Measurements from ENCODE around the gene GTF3C5. TPM values are rescaled to one million over a fixed set of nuclear protein-coding genes. Genes with fewer than 3 reads are reported as not detected.
A peak's percentile ranks its signal among the peaks of the same experiment; 100 is the strongest.
"Not testable (repeated sequence)": the region's sequence is repeated elsewhere in the genome, so short reads cannot be mapped to it uniquely, and the experiment has no call there.

Gene GTF3C5
- total RNA-seq, 1 donor from 2014 or later: 89.0 TPM

GRCh38 chr9:133027134-133027533, 3.7 kb upstream of the GTF3C5 start:
- Mint-ChIP-seq H3K4me1 (ENCODE audit: low read depth) (peaks cover 46% of the 10 kb centered on the region), H3K27ac (no peak overlapping the region), H3K9me3 (no peaks in the 10 kb centered on the region), H3K27me3 (ENCODE audit: insufficient read depth) (no peaks in the 10 kb centered on the region), H3K4me3 (peak overlapping the region; percentile 96), H3K36me3 (ENCODE audit: low read depth) (peaks cover 9% of the 10 kb centered on the region)
- DNase-seq (ENCODE audit: low spot score): no peak
- intact Hi-C loops (cut with micrococcal nuclease): no loop called here

DNA sequence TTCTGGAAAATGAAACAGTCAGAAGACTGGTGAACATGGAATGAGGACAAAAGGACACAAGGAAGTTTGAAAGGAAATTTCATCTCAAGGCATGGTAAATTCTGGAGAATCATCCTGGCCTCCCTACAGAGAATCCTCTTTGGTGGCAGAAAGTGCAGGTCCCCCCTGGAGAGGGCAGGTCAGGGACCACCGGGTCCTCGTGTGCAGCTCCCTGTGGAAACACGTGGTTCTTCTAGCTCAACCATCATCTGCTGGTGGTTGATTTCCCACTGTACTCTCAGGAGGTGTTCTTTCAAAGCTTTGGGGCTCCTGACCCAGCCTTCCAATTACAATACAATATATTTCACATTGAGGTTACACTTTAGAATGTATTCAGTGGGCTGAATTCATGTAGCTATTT, 2.6 kb upstream of the GTF3C5 start:
- H3K27me3 Mint-ChIP-seq (ENCODE audit: insufficient read depth): no peaks in the 10 kb centered on the region
- H3K4me3 Mint-ChIP-seq: peak overlapping the region; percentile 96
- peaks cover 46% of the 10 kb centered on the region for H3K4me1 Mint-ChIP-seq (ENCODE audit: low read depth)
- intact Hi-C loops (cut with micrococcal nuclease): no loop called here
- H3K27ac Mint-ChIP-seq: no peak overlapping the region
- H3K36me3 Mint-ChIP-seq (ENCODE audit: low read depth): peaks cover 14% of the 10 kb centered on the region
- no peaks in the 10 kb centered on the region for H3K9me3 Mint-ChIP-seq
- DNase-seq (ENCODE audit: low spot score): no peak

GRCh38 chr9:133029994-133030316, 842 bp upstream of the GTF3C5 start:
- no peak for DNase-seq (ENCODE audit: low spot score)
- H3K4me3 Mint-ChIP-seq: peak overlapping the region; percentile 96
- peaks cover 46% of the 10 kb centered on the region for H3K4me1 Mint-ChIP-seq (ENCODE audit: low read depth)
- intact Hi-C loops (cut with micrococcal nuclease): loop anchor here (1.0 kb wide), 7 partner anchors 8 to 1038 kb away; partner anchors contain the start of genes BRD3, SURF6 and TSC1
- peak overlapping the region; percentile 97 for H3K27ac Mint-ChIP-seq
- no peaks in the 10 kb centered on the region for H3K27me3 Mint-ChIP-seq (ENCODE audit: insufficient read depth)
- H3K9me3 Mint-ChIP-seq: no peaks in the 10 kb centered on the region
- H3K36me3 Mint-ChIP-seq (ENCODE audit: low read depth): peaks cover 14% of the 10 kb centered on the region

GRCh38 chr9:133031130-133031422, 279 bp downstream of the GTF3C5 start:
- DNase-seq (ENCODE audit: low spot score): no peak
- Mint-ChIP-seq H3K36me3 (ENCODE audit: low read depth) (peaks cover 14% of the 10 kb centered on the region), H3K4me3 (peak overlapping the region; percentile 96), H3K9me3 (no peaks in the 10 kb centered on the region), H3K27ac (peak overlapping the region; percentile 97), H3K27me3 (ENCODE audit: insufficient read depth) (no peaks in the 10 kb centered on the region), H3K4me1 (ENCODE audit: low read depth) (peaks cover 49% of the 10 kb centered on the region)
- intact Hi-C loops (cut with micrococcal nuclease): no loop called here

- peaks cover 14% of the 10 kb centered on the region for H3K36me3 Mint-ChIP-seq (ENCODE audit: low read depth)
Measured at GRCh38 chr9:133031496-133031911, 707 bp downstream of the GTF3C5 start.

GRCh38 chr9:133032171-133032570, 1.4 kb downstream of the GTF3C5 start:
- intact Hi-C loops (cut with micrococcal nuclease): no loop called here
- H3K4me3 Mint-ChIP-seq: peak overlapping the region; percentile 96
- H3K27ac Mint-ChIP-seq: peak overlapping the region; percentile 97
- H3K9me3 Mint-ChIP-seq: no peaks in the 10 kb centered on the region
- H3K36me3 Mint-ChIP-seq (ENCODE audit: low read depth): peaks cover 14% of the 10 kb centered on the region
- H3K27me3 Mint-ChIP-seq (ENCODE audit: insufficient read depth): no peaks in the 10 kb centered on the region
- no peak for DNase-seq (ENCODE audit: low spot score)
- H3K4me1 Mint-ChIP-seq (ENCODE audit: low read depth): peaks cover 54% of the 10 kb centered on the region

More at GRCh38 chr9:133031496-133031911, 707 bp downstream of the GTF3C5 start:
- DNase-seq (ENCODE audit: low spot score): no peak
- intact Hi-C loops (cut with micrococcal nuclease): no loop called here
- H3K9me3 Mint-ChIP-seq: no peaks in the 10 kb centered on the region
- peak overlapping the region; percentile 96 for H3K4me3 Mint-ChIP-seq
- peaks cover 54% of the 10 kb centered on the region for H3K4me1 Mint-ChIP-seq (ENCODE audit: low read depth)
- no peaks in the 10 kb centered on the region for H3K27me3 Mint-ChIP-seq (ENCODE audit: insufficient read depth)
- H3K27ac Mint-ChIP-seq: peak overlapping the region; percentile 97

GRCh38 chr9:133035669-133036068, 4.9 kb downstream of the GTF3C5 start:
- peaks cover 14% of the 10 kb centered on the region for H3K36me3 Mint-ChIP-seq (ENCODE audit: low read depth)
- intact Hi-C loops (cut with micrococcal nuclease): no loop called here

GRCh38 chr9:133037775-133038515, 7.1 kb downstream of the GTF3C5 start:
- DNase-seq (ENCODE audit: low spot score): no peak
- intact Hi-C loops (cut with micrococcal nuclease): no loop called here
- Mint-ChIP-seq H3K27ac (no peak overlapping the region), H3K4me1 (ENCODE audit: low read depth) (peaks cover 21% of the 10 kb centered on the region), H3K27me3 (ENCODE audit: insufficient read depth) (no peaks in the 10 kb centered on the region), H3K9me3 (no peaks in the 10 kb centered on the region), H3K4me3 (no peak overlapping the region), H3K36me3 (ENCODE audit: low read depth) (peaks cover 5% of the 10 kb centered on the region)

More at GRCh38 chr9:133035669-133036068, 4.9 kb downstream of the GTF3C5 start:
- Mint-ChIP-seq H3K4me3 (no peak overlapping the region), H3K27ac (no peak overlapping the region), H3K9me3 (no peaks in the 10 kb centered on the region), H3K4me1 (ENCODE audit: low read depth) (peaks cover 41% of the 10 kb centered on the region), H3K27me3 (ENCODE audit: insufficient read depth) (no peaks in the 10 kb centered on the region)
- no peak for DNase-seq (ENCODE audit: low spot score)

- not testable (repeated sequence) for H3K27ac Mint-ChIP-seq; H3K27me3 Mint-ChIP-seq (ENCODE audit: insufficient read depth); H3K4me3 Mint-ChIP-seq; H3K9me3 Mint-ChIP-seq
- peaks cover 17% of the 10 kb centered on the region for H3K36me3 Mint-ChIP-seq (ENCODE audit: low read depth)
- intact Hi-C loops (cut with micrococcal nuclease): loop anchor here (10.0 kb wide), 1 partner anchor 64 kb away; no protein-coding TSS in a partner anchor
- peaks cover 15% of the 10 kb centered on the region for H3K4me1 Mint-ChIP-seq (ENCODE audit: low read depth)
- peak; percentile 20 for DNase-seq (ENCODE audit: low spot score)
Measured at GRCh38 chr9:133040892-133041479, 10.2 kb downstream of the GTF3C5 start.

DNA sequence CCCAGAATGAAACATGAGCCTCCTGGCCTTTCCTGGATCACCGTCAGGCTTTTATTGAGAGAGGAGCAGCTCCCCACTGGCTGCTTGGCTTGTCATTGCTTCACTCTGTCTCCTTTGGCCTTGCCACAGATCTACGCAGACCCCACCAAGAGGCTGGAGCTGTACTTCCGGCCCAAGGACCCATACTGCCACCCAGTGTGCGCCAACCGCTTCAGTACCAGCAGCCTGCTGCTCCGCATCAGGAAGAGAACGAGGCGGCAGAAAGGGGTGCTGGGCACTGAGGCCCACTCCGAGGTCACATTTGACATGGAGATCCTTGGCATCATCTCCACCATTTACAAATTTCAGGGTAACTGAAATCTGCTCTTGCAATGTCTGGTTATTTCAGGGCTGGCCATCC, 11.2 kb downstream of the GTF3C5 start:
- Mint-ChIP-seq H3K9me3 (no peaks in the 10 kb centered on the region), H3K4me1 (ENCODE audit: low read depth) (peaks cover 6% of the 10 kb centered on the region), H3K36me3 (ENCODE audit: low read depth) (peaks cover 22% of the 10 kb centered on the region), H3K27me3 (ENCODE audit: insufficient read depth) (no peaks in the 10 kb centered on the region), H3K27ac (no peak overlapping the region), H3K4me3 (no peak overlapping the region)
- DNase-seq (ENCODE audit: low spot score): no peak
- intact Hi-C loops (cut with micrococcal nuclease): loop anchor here (10.0 kb wide), 1 partner anchor 63 kb away; no protein-coding TSS in a partner anchor

DNA sequence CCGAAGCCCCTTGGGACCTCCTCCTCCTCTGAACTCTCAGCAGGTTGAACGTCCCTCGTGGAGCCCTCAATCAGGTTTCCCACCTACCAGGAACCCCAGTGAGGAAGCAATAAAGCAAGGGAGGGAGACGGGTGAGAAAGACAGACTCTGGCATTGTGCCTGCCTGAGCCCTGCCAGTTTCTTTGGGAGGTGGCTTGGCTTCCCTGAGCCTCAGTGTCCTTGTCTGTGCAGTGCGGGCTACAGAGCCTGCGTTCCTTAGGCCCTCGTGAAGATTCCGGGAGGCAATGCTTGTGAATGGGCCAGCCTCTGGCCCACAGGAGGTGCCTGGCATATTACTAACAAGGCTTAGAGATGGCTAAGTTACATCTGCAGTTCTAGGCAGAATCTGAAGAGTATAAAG, 11.9 kb downstream of the GTF3C5 start:
- Mint-ChIP-seq H3K36me3 (ENCODE audit: low read depth) (peaks cover 22% of the 10 kb centered on the region), H3K4me3 (no peak overlapping the region), H3K27me3 (ENCODE audit: insufficient read depth) (no peaks in the 10 kb centered on the region), H3K9me3 (no peaks in the 10 kb centered on the region), H3K4me1 (ENCODE audit: low read depth) (peaks cover 6% of the 10 kb centered on the region), H3K27ac (no peak overlapping the region)
- intact Hi-C loops (cut with micrococcal nuclease): loop anchor here (10.0 kb wide), 1 partner anchor 62 kb away; no protein-coding TSS in a partner anchor
- DNase-seq (ENCODE audit: low spot score): no peak

GRCh38 chr9:133043449-133044035, 12.7 kb downstream of the GTF3C5 start:
- H3K27ac Mint-ChIP-seq: no peak overlapping the region
- intact Hi-C loops (cut with micrococcal nuclease): loop anchor here (10.0 kb wide), 1 partner anchor 61 kb away; no protein-coding TSS in a partner anchor
- H3K36me3 Mint-ChIP-seq (ENCODE audit: low read depth): peaks cover 18% of the 10 kb centered on the region
- DNase-seq (ENCODE audit: low spot score): no peak
- no peaks in the 10 kb centered on the region for H3K9me3 Mint-ChIP-seq
- no peak overlapping the region for H3K4me3 Mint-ChIP-seq
- no peaks in the 10 kb centered on the region for H3K27me3 Mint-ChIP-seq (ENCODE audit: insufficient read depth)
- H3K4me1 Mint-ChIP-seq (ENCODE audit: low read depth): peaks cover 6% of the 10 kb centered on the region

DNA sequence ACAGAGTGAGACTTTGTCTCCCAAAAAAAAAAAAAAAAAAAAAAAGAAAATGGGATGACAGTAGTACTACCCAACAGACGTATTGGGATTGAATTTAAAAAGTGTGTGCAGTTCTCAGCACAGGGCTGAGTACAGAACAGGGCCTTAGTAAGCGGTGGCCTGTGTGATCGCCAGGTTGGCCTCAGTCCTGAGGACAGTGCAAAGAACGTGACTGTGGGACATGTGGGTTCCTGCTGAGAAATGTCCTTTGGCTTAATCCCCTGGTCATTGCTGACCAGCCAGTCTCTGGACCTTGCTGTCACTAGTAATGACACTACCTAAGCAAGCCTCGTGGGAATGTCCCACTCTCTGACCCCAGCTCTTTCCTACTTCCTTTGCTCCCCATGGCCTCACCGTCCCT, 13.3 kb downstream of the GTF3C5 start:
- H3K4me1 Mint-ChIP-seq (ENCODE audit: low read depth): peaks cover 6% of the 10 kb centered on the region
- H3K27ac Mint-ChIP-seq: peak overlapping the region; percentile 9
- H3K4me3 Mint-ChIP-seq: no peak overlapping the region
- intact Hi-C loops (cut with micrococcal nuclease): loop anchor here (10.0 kb wide), 1 partner anchor 61 kb away; no protein-coding TSS in a partner anchor
- H3K27me3 Mint-ChIP-seq (ENCODE audit: insufficient read depth): no peaks in the 10 kb centered on the region
- H3K9me3 Mint-ChIP-seq: no peaks in the 10 kb centered on the region
- no peak for DNase-seq (ENCODE audit: low spot score)
- peaks cover 18% of the 10 kb centered on the region for H3K36me3 Mint-ChIP-seq (ENCODE audit: low read depth)
